Mammary epithelial cell (primary cell): ENCODE data around the gene RTN4RL2.

Experiments
- EZH2 ChIP-seq: IDR thresholded peaks from 2 replicates; pipeline ENCODE4 v1.6.1; 2012; ENCODE audit warnings: low read length, inconsistent platforms, borderline replicate concordance
- TF ChIP-seq, protein P1 (sequence below), 2 donors: IDR thresholded peaks in 1 of 2; conservative IDR thresholded peaks in 1 of 2; 2 replicates each; pipeline ENCODE4 v1.5.1; 2011 to 2012; ENCODE audit warnings: inconsistent platforms in 2 of 2, low read length in 2 of 2, mild to moderate bottlenecking in 2 of 2, control low read depth in 1 of 2, low read depth in 1 of 2; ENCODE audit not compliant: insufficient read depth in 1 of 2; ENCODE audit errors: extremely low read depth in 1 of 2

DNA sequence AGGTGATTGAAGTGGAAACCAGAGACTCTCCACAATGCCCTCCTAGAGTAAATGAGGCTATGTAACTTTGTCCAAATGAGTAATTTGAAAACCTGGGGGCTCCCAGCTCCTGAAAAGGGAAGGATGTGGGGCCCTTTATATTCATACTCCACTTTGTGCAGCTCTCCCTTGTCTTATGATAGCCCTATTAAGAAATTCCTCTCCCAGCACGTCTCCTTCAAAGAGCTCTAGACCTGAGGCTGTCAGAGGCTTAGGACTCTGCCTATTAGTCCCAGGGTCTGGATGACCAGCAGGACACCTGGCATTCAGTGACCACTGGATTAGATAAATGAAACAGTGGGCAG is 53.1 kb downstream of the RTN4RL2 start:
- TF ChIP-seq, protein P1, sequence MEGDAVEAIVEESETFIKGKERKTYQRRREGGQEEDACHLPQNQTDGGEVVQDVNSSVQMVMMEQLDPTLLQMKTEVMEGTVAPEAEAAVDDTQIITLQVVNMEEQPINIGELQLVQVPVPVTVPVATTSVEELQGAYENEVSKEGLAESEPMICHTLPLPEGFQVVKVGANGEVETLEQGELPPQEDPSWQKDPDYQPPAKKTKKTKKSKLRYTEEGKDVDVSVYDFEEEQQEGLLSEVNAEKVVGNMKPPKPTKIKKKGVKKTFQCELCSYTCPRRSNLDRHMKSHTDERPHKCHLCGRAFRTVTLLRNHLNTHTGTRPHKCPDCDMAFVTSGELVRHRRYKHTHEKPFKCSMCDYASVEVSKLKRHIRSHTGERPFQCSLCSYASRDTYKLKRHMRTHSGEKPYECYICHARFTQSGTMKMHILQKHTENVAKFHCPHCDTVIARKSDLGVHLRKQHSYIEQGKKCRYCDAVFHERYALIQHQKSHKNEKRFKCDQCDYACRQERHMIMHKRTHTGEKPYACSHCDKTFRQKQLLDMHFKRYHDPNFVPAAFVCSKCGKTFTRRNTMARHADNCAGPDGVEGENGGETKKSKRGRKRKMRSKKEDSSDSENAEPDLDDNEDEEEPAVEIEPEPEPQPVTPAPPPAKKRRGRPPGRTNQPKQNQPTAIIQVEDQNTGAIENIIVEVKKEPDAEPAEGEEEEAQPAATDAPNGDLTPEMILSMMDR (conservative IDR thresholded peaks at IDR 0.05 in 1 of 2, IDR thresholded peaks at IDR 0.05 in 1 of 2; ENCODE audit: extremely low read depth in 1 of 2, insufficient read depth in 1 of 2, low read depth in 1 of 2, low read length in 2 of 2), result no peak
- no peak for TF ChIP-seq EZH2
